Peyer's patch (tissue), 4 donors: ENCODE data around the gene CDK19.

Experiments used
- POLR2A ChIP-seq, 2 donors: fragments of 450-650 bp; IDR thresholded peaks; one replicate each; pipeline ENCODE4 v1.5.1; 2017; ENCODE audit warnings: antibody characterized with exemption in 2 of 2, mild to moderate bottlenecking in 2 of 2, moderate library complexity in 2 of 2
- TF ChIP-seq, protein P1 (sequence below), 6 experiments: fragments of 450-650 bp in 4 of 6; fragments of 200-600 bp in 2 of 6; sonication (generic) in 1 of 6; IDR thresholded peaks; one replicate each; pipeline ENCODE4 v1.5.1; 2017 to 2019; ENCODE audit warnings: antibody characterized with exemption in 6 of 6, mild to moderate bottlenecking in 3 of 6, moderate library complexity in 1 of 6

GRCh38 chr6:110800196-110800838, 15.0 kb downstream of the CDK19 start:
- TF ChIP-seq, protein P1, sequence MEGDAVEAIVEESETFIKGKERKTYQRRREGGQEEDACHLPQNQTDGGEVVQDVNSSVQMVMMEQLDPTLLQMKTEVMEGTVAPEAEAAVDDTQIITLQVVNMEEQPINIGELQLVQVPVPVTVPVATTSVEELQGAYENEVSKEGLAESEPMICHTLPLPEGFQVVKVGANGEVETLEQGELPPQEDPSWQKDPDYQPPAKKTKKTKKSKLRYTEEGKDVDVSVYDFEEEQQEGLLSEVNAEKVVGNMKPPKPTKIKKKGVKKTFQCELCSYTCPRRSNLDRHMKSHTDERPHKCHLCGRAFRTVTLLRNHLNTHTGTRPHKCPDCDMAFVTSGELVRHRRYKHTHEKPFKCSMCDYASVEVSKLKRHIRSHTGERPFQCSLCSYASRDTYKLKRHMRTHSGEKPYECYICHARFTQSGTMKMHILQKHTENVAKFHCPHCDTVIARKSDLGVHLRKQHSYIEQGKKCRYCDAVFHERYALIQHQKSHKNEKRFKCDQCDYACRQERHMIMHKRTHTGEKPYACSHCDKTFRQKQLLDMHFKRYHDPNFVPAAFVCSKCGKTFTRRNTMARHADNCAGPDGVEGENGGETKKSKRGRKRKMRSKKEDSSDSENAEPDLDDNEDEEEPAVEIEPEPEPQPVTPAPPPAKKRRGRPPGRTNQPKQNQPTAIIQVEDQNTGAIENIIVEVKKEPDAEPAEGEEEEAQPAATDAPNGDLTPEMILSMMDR (IDR thresholded peaks at IDR 0.05) = no peak
- no peak for TF ChIP-seq POLR2A (IDR thresholded peaks at IDR 0.05)
